WTC11 (cell line): ENCODE data around the gene GSS. TPM values are rescaled to one million over a fixed set of nuclear protein-coding genes. Genes with fewer than 3 reads are reported as not detected.

ENCODE experiments used
- ATAC-seq: fragments of 200-7000 bp; cut with Tn5 transposase; 2 replicates; pipeline ENCODE4 v1.10.0; 2021; ENCODE audit warnings: mild to moderate bottlenecking, moderate library complexity
- CTCF ChIA-PET: fragments of 300-600 bp; sonication (Branson Sonifier 250); formaldehyde crosslinking; loops from one replicate; lab custom pipeline; 2021; ENCODE audit warnings: antibody characterized with exemption; lab: Charles Lee
- POLR2A ChIA-PET: fragments of 350-600 bp; sonication (Branson Sonifier 250); formaldehyde crosslinking; loops from one replicate; lab custom pipeline; 2021; ENCODE audit warnings: antibody characterized with exemption; lab: Charles Lee
- DNase-seq: peaks from one replicate; pipeline ENCODE4 v3.0.0; 2021; ENCODE audit warnings: low spot score
- H3K27ac Mint-ChIP-seq: 2 replicates; pipeline ENCODE4 v1.8.0; 2021; ENCODE audit warnings: mixed read lengths
- H3K27me3 Mint-ChIP-seq: 2 replicates; pipeline ENCODE4 v1.8.0; 2021; ENCODE audit warnings: low read depth, mild to moderate bottlenecking, moderate library complexity, mixed read lengths
- H3K36me3 Mint-ChIP-seq: 2 replicates; pipeline ENCODE4 v1.8.0; 2021; ENCODE audit warnings: mixed read lengths
- H3K4me1 Mint-ChIP-seq: 2 replicates; pipeline ENCODE4 v1.8.0; 2022; ENCODE audit warnings: mixed read lengths
- H3K4me3 Mint-ChIP-seq: 2 replicates; pipeline ENCODE4 v1.8.0; 2021; ENCODE audit warnings: mild to moderate bottlenecking, moderate library complexity, mixed read lengths
- H3K9me3 Mint-ChIP-seq: 2 replicates; pipeline ENCODE4 v1.8.0; 2021; ENCODE audit warnings: mixed read lengths
- ETV6 ChIP-seq: sonication (generic); formaldehyde crosslinking; IDR thresholded peaks from 2 replicates; pipeline ENCODE4 v1.8.1; 2022; ENCODE audit warnings: mild to moderate bottlenecking, missing genetic modification reagents
- FOXJ3 ChIP-seq: sonication (generic); formaldehyde crosslinking; IDR thresholded peaks from 2 replicates; pipeline ENCODE4 v1.9.0; 2021; ENCODE audit warnings: missing genetic modification reagents, mild to moderate bottlenecking, borderline replicate concordance
- FOXK1 ChIP-seq: sonication (generic); formaldehyde crosslinking; IDR thresholded peaks from 2 replicates; pipeline ENCODE4 v1.8.0; 2022; ENCODE audit warnings: mild to moderate bottlenecking, moderate library complexity, missing genetic modification reagents
- GTF2I ChIP-seq: fragments of 250-450 bp; sonication (Bioruptor Pico); conservative IDR thresholded peaks from 2 replicates; pipeline ENCODE4 v1.4.0; 2021; ENCODE audit warnings: mild to moderate bottlenecking
- JAZF1 ChIP-seq: fragments of 250-450 bp; sonication (Bioruptor Pico); IDR thresholded peaks from 2 replicates; pipeline ENCODE4 v1.9.0; 2021; ENCODE audit warnings: moderate library complexity, mild to moderate bottlenecking, inconsistent platforms
- NFE2L1 ChIP-seq: sonication (generic); formaldehyde crosslinking; IDR thresholded peaks from 2 replicates; pipeline ENCODE4 v1.8.1; 2023; ENCODE audit warnings: missing genetic modification reagents
- SMAD4 ChIP-seq: sonication (generic); formaldehyde crosslinking; IDR thresholded peaks from 2 replicates; pipeline ENCODE4 v1.8.0; 2022; ENCODE audit warnings: mild to moderate bottlenecking, missing genetic modification reagents
- SP1 ChIP-seq: sonication (generic); formaldehyde crosslinking; conservative IDR thresholded peaks from 2 replicates; pipeline ENCODE4 v1.8.1; 2022; ENCODE audit warnings: missing genetic modification reagents
- TEAD1 ChIP-seq: sonication (generic); formaldehyde crosslinking; IDR thresholded peaks from 2 replicates; pipeline ENCODE4 v1.8.0; 2022; ENCODE audit warnings: mild to moderate bottlenecking, missing genetic modification reagents
- USF1 ChIP-seq: sonication (generic); formaldehyde crosslinking; IDR thresholded peaks from 2 replicates; pipeline ENCODE4 v1.8.0; 2022; ENCODE audit warnings: mild to moderate bottlenecking, missing genetic modification reagents
- USF2 ChIP-seq: sonication (generic); formaldehyde crosslinking; IDR thresholded peaks from 2 replicates; pipeline ENCODE4 v1.8.1; 2023; ENCODE audit warnings: mild to moderate bottlenecking, missing genetic modification reagents, moderate library complexity
- ZNF281 ChIP-seq: sonication (generic); formaldehyde crosslinking; IDR thresholded peaks from 2 replicates; pipeline ENCODE4 v1.8.0; 2023; ENCODE audit warnings: mild to moderate bottlenecking, missing genetic modification reagents
- ZNF423 ChIP-seq: fragments of 250-450 bp; sonication (Bioruptor Pico); IDR thresholded peaks from 2 replicates; pipeline ENCODE4 v2.1.2; 2022; ENCODE audit warnings: mild to moderate bottlenecking, moderate library complexity
- total RNA-seq: library from RNA; stranded (reverse); gene quantifications from 3 replicates; pipeline ENCODE4 v1.2.3, GENCODE V29; 2021
- TF ChIP-seq, protein P1 (sequence below): sonication (generic); formaldehyde crosslinking; IDR thresholded peaks from 2 replicates; pipeline ENCODE4 v1.8.0; 2022; ENCODE audit warnings: missing genetic modification reagents
- TF ChIP-seq, protein P2 (sequence below): sonication (generic); formaldehyde crosslinking; IDR thresholded peaks from 2 replicates; pipeline ENCODE4 v1.8.1; 2023; ENCODE audit warnings: mild to moderate bottlenecking, missing genetic modification reagents

The GSS gene
- total RNA-seq, 1 experiment from 2014 or later: 47.3 TPM

- DNase-seq (no peak), ATAC-seq (no peak)
- Mint-ChIP-seq H3K4me1 (peaks cover 46% of the 10 kb centered on the region), H3K4me3 (no peak overlapping the region), H3K27me3 (peaks cover 50% of the 10 kb centered on the region), H3K36me3 (no peaks in the 10 kb centered on the region), H3K27ac (no peak overlapping the region), H3K9me3 (no peaks in the 10 kb centered on the region)
- ChIA-PET CTCF (interaction anchor here (0.5 to 4.5 kb wide), 9 partner anchors 10 to 454 kb away, joined by 3 to 22 read pairs (median 5); partner anchors contain the start of genes GSS and MYH7B), POLR2A (no interaction called here)
- TF ChIP-seq USF2 (CRISPR knock-in tag): no peak
Observed at GRCh38 chr20:34984756-34985261, 29.2 kb upstream of the GSS start.

GRCh38 chr20:34983995-34984735 lies 28.6 kb upstream of the GSS start:
- Mint-ChIP-seq H3K9me3 (no peaks in the 10 kb centered on the region), H3K27me3 (peaks cover 50% of the 10 kb centered on the region), H3K36me3 (no peaks in the 10 kb centered on the region), H3K4me3 (peak overlapping the region; percentile 16), H3K27ac (no peak overlapping the region), H3K4me1 (peaks cover 48% of the 10 kb centered on the region)
- peak; percentile 44 for DNase-seq
- TF ChIP-seq FOXJ3 (CRISPR knock-in tag) (no peak), SP1 (peak; percentile 59), NFE2L1 (0 out of 2 replicates have a peak, but pooled peaks have one; percentile 38), JAZF1 (CRISPR knock-in tag) (no peak), USF1 (CRISPR knock-in tag) (peak; percentile 29; the same call in 1 of the 2 replicates), TEAD1 (CRISPR knock-in tag) (peak; percentile 60; the same call in 1 of the 2 replicates), SMAD4 (no peak), ETV6 (CRISPR knock-in tag) (peak; percentile 40; the same call in 1 of the 2 replicates), GTF2I (CRISPR knock-in tag) (peak; percentile 71), ZNF281 (CRISPR knock-in tag) (0 out of 2 replicates have a peak, but pooled peaks have one; percentile 16), FOXK1 (peak; percentile 31; the same call in 1 of the 2 replicates), ZNF423 (CRISPR knock-in tag) (peak; percentile 50)
- TF ChIP-seq, protein P1, sequence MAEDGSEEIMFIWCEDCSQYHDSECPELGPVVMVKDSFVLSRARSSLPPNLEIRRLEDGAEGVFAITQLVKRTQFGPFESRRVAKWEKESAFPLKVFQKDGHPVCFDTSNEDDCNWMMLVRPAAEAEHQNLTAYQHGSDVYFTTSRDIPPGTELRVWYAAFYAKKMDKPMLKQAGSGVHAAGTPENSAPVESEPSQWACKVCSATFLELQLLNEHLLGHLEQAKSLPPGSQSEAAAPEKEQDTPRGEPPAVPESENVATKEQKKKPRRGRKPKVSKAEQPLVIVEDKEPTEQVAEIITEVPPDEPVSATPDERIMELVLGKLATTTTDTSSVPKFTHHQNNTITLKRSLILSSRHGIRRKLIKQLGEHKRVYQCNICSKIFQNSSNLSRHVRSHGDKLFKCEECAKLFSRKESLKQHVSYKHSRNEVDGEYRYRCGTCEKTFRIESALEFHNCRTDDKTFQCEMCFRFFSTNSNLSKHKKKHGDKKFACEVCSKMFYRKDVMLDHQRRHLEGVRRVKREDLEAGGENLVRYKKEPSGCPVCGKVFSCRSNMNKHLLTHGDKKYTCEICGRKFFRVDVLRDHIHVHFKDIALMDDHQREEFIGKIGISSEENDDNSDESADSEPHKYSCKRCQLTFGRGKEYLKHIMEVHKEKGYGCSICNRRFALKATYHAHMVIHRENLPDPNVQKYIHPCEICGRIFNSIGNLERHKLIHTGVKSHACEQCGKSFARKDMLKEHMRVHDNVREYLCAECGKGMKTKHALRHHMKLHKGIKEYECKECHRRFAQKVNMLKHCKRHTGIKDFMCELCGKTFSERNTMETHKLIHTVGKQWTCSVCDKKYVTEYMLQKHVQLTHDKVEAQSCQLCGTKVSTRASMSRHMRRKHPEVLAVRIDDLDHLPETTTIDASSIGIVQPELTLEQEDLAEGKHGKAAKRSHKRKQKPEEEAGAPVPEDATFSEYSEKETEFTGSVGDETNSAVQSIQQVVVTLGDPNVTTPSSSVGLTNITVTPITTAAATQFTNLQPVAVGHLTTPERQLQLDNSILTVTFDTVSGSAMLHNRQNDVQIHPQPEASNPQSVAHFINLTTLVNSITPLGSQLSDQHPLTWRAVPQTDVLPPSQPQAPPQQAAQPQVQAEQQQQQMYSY (CRISPR knock-in tag): peak; percentile 56
- TF ChIP-seq, protein P2, sequence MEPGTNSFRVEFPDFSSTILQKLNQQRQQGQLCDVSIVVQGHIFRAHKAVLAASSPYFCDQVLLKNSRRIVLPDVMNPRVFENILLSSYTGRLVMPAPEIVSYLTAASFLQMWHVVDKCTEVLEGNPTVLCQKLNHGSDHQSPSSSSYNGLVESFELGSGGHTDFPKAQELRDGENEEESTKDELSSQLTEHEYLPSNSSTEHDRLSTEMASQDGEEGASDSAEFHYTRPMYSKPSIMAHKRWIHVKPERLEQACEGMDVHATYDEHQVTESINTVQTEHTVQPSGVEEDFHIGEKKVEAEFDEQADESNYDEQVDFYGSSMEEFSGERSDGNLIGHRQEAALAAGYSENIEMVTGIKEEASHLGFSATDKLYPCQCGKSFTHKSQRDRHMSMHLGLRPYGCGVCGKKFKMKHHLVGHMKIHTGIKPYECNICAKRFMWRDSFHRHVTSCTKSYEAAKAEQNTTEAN (CRISPR knock-in tag): peak; percentile 91; the same call in 1 of the 2 replicates
- ChIA-PET CTCF (interaction anchor here (0.7 to 4.5 kb wide), 10 partner anchors 9 to 300 kb away, joined by 3 to 22 read pairs (median 4); partner anchors contain the start of genes EIF6, GSS and MYH7B), POLR2A (interaction anchor here (1.0 kb wide), 1 partner anchor 28 kb away, joined by 3 read pairs; the partner anchor contains the start of gene MYH7B)
- peak; percentile 61 for ATAC-seq
